Measurements from ENCODE around the gene CTBP2.

Gene CTBP2

DNA sequence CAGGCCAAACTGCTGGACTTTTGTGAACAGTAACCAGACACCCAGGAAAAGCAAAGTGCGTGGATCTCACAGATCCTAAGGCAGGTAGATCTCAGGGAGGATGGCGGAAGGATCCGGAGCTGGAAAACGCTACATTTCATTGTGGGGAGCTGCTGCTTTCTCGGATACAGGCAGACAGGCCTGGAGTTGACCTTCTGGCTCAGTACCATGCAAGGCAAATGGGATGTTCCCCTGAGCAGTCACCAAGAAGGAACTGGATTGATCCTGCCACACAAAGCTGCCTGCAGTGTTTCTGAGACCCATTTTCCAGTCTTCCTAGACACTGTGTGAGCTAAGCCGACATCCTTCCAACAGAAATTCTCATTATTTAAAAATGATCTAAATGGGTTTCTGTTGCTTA lies 152.9 kb downstream of the CTBP2 start:
- no peak for TF ChIP-seq EZH2phosphoT487 (IDR thresholded peaks at IDR 0.05; ENCODE audit: borderline replicate concordance, low read length)
- TF ChIP-seq, protein P1, sequence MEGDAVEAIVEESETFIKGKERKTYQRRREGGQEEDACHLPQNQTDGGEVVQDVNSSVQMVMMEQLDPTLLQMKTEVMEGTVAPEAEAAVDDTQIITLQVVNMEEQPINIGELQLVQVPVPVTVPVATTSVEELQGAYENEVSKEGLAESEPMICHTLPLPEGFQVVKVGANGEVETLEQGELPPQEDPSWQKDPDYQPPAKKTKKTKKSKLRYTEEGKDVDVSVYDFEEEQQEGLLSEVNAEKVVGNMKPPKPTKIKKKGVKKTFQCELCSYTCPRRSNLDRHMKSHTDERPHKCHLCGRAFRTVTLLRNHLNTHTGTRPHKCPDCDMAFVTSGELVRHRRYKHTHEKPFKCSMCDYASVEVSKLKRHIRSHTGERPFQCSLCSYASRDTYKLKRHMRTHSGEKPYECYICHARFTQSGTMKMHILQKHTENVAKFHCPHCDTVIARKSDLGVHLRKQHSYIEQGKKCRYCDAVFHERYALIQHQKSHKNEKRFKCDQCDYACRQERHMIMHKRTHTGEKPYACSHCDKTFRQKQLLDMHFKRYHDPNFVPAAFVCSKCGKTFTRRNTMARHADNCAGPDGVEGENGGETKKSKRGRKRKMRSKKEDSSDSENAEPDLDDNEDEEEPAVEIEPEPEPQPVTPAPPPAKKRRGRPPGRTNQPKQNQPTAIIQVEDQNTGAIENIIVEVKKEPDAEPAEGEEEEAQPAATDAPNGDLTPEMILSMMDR (IDR thresholded peaks at IDR 0.05; ENCODE audit: low read depth, low read length, poor library complexity, severe bottlenecking): no peak
- Histone ChIP-seq H4K20me1 (ENCODE audit: control insufficient read depth, insufficient read depth, low read depth, low read length) (no peaks in the 10 kb centered on the region), H3K27ac (ENCODE audit: low read depth, low read length) (no peak overlapping the region), H3K79me2 (ENCODE audit: control insufficient read depth, low read length) (no peaks in the 10 kb centered on the region), H3K36me3 (ENCODE audit: control insufficient read depth, low read length) (no peaks in the 10 kb centered on the region), H3F3A (ENCODE audit: control insufficient read depth, insufficient read depth) (no peaks in the 10 kb centered on the region), H3K4me3 (ENCODE audit: low read length) (no peak overlapping the region), H3K9me2 (replicated peaks; ENCODE audit: control insufficient read depth, low read length) (no peaks in the 10 kb centered on the region), H3K4me1 (ENCODE audit: control insufficient read depth, low read length) (no peaks in the 10 kb centered on the region), H3K27me3 (ENCODE audit: control insufficient read depth, low read length) (no peaks in the 10 kb centered on the region), H3K4me2 (ENCODE audit: low read length) (no peak overlapping the region), H3K9me3 (ENCODE audit: control insufficient read depth, insufficient read depth, low read length) (no peaks in the 10 kb centered on the region)

DNA sequence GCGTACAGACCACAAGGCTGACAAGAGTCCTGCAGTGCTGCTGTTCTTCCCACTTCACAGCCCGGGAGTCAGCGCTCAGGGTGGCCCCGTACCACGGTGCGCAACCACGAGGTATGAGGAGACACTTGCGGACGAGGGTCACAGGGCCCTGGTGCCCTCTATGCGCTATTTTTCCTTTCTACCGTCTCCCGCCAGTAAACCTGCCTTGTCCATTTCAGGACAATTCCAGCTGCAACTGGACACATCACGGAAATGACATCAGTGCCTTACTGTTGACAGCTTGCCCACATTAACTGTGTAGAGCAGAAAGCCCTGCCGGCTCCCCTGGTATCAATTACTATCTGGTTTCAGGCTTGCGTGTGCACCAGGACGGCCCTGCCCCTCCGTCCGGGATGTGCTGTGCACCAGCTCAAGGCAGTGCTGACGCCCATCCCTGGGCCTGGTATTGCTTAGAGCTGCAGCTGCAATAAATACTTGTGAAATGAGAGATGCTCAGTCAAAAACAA lies 153.4 kb downstream of the CTBP2 start:
- Histone ChIP-seq H3K79me2 (ENCODE audit: control insufficient read depth, low read length) (no peaks in the 10 kb centered on the region), H3K4me1 (ENCODE audit: control insufficient read depth, low read length) (no peaks in the 10 kb centered on the region), H3K4me2 (ENCODE audit: low read length) (no peak overlapping the region), H4K20me1 (ENCODE audit: control insufficient read depth, insufficient read depth, low read depth, low read length) (no peaks in the 10 kb centered on the region), H3K27ac (ENCODE audit: low read depth, low read length) (no peak overlapping the region), H3K27me3 (ENCODE audit: control insufficient read depth, low read length) (no peaks in the 10 kb centered on the region), H3K9me2 (replicated peaks; ENCODE audit: control insufficient read depth, low read length) (no peaks in the 10 kb centered on the region), H3K36me3 (ENCODE audit: control insufficient read depth, low read length) (no peaks in the 10 kb centered on the region), H3K4me3 (ENCODE audit: low read length) (no peak overlapping the region), H3F3A (ENCODE audit: control insufficient read depth, insufficient read depth) (no peaks in the 10 kb centered on the region), H3K9me3 (ENCODE audit: control insufficient read depth, insufficient read depth, low read length) (no peaks in the 10 kb centered on the region)
- TF ChIP-seq EZH2phosphoT487 (IDR thresholded peaks at IDR 0.05; ENCODE audit: borderline replicate concordance, low read length): no peak
- TF ChIP-seq, protein P1 (IDR thresholded peaks at IDR 0.05; ENCODE audit: low read depth, low read length, poor library complexity, severe bottlenecking): no peak

DNA sequence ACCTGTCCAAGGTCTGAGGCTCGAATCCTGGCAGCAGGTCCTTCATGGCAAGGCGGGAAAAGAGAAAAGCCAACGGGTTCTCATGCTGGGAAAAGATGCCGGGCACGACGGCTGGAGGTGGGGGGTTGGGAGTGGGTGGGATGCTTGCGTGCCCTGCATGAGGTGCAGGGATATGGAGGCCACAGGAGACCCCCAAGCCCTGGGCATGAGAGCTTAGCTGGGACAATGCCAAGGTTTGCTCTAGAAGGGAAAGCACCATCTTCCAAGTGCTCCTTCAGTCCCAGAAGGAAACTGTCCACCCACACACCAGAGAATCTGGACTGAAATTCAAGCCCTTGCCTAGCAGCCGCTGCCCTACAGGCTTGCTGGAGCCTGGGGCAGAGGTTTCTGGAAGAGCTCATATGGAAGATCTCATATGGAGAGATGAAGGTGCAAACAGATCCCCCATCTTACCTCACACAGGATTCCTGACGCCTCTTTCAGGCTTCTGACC lies 154.1 kb downstream of the CTBP2 start:
- Histone ChIP-seq H3K4me2 (ENCODE audit: low read length) (no peak overlapping the region), H3K27ac (ENCODE audit: low read depth, low read length) (no peak overlapping the region), H3K79me2 (ENCODE audit: control insufficient read depth, low read length) (no peaks in the 10 kb centered on the region), H3K27me3 (ENCODE audit: control insufficient read depth, low read length) (no peaks in the 10 kb centered on the region), H3K9me3 (ENCODE audit: control insufficient read depth, insufficient read depth, low read length) (no peaks in the 10 kb centered on the region), H3K4me3 (ENCODE audit: low read length) (no peak overlapping the region), H3K36me3 (ENCODE audit: control insufficient read depth, low read length) (no peaks in the 10 kb centered on the region), H4K20me1 (ENCODE audit: control insufficient read depth, insufficient read depth, low read depth, low read length) (no peaks in the 10 kb centered on the region), H3K4me1 (ENCODE audit: control insufficient read depth, low read length) (no peaks in the 10 kb centered on the region), H3K9me2 (replicated peaks; ENCODE audit: control insufficient read depth, low read length) (no peaks in the 10 kb centered on the region), H3F3A (ENCODE audit: control insufficient read depth, insufficient read depth) (no peaks in the 10 kb centered on the region)
- TF ChIP-seq, protein P1 (IDR thresholded peaks at IDR 0.05; ENCODE audit: low read depth, low read length, poor library complexity, severe bottlenecking): no peak
- TF ChIP-seq EZH2phosphoT487 (IDR thresholded peaks at IDR 0.05; ENCODE audit: borderline replicate concordance, low read length): no peak
